ENCODE results near the gene KCNN4. TPM values are rescaled to one million over a fixed set of nuclear protein-coding genes. Genes with fewer than 3 reads are reported as not detected.

KCNN4 gene
- total RNA-seq, 1 experiment from 2014 or later, result 0.26 TPM

- H3K23ac ChIP-seq (ENCODE audit: insufficient read length, low read depth, low read length), result no peak overlapping the region
- no peaks in the 10 kb centered on the region for H4K20me1 ChIP-seq (ENCODE audit: control insufficient read depth, insufficient read depth, insufficient read length)
- no peak overlapping the region for H3K4ac ChIP-seq (ENCODE audit: low read depth, low read length)
Measured at GRCh38 chr19:43820884-43821215, 40.1 kb upstream of the KCNN4 start.

More at GRCh38 chr19:43820884-43821215, 40.1 kb upstream of the KCNN4 start:
- Mint-ChIP-seq H3K4me3 (no peak overlapping the region), H3K27ac (no peak overlapping the region), H3K4me1 (peaks cover 0 to 2% of the 10 kb centered on the region in 2 experiments; a peak in 2 of 4 replicates), H3K36me3 (ENCODE audit: insufficient read depth in 1 of 3, low read depth in 3 of 3) (no peaks in the 10 kb centered on the region; a peak in 2 of 7 replicates), H3K9me3 (peaks cover 40 to 61% of the 10 kb centered on the region in 2 experiments), H3K27me3 (ENCODE audit: low read depth) (peaks cover 34% of the 10 kb centered on the region)
- Histone ChIP-seq H2BK20ac (ENCODE audit: low read depth, low read length, poor library complexity, severe bottlenecking) (no peak overlapping the region), H4K8ac (replicated peaks; ENCODE audit: insufficient read length, low read depth, low read length) (no peak overlapping the region), H4K91ac (ENCODE audit: insufficient read length, low read depth, low read length) (no peak overlapping the region), H3K14ac (ENCODE audit: insufficient read depth, low read length) (no peak overlapping the region), H3K9me3 (ENCODE audit: control insufficient read depth, low read depth, low read length) (no peaks in the 10 kb centered on the region), H3K79me2 (ENCODE audit: insufficient read depth, low read length) (no peaks in the 10 kb centered on the region), H3K18ac (ENCODE audit: insufficient read length, low read depth, low read length) (no peak overlapping the region), H2BK15ac (ENCODE audit: low read depth, low read length) (no peak overlapping the region), H4K5ac (ENCODE audit: insufficient read length, low read depth, low read length) (no peak overlapping the region), H3K4me1 (ENCODE audit: insufficient read depth, low read length) (no peaks in the 10 kb centered on the region), H3K27ac (ENCODE audit: insufficient read length, low read depth, low read length) (no peak overlapping the region), H3K79me1 (ENCODE audit: insufficient read depth, low read depth, low read length, poor library complexity, severe bottlenecking) (no peaks in the 10 kb centered on the region), H2BK120ac (ENCODE audit: low read depth, low read length, poor library complexity, severe bottlenecking) (no peak overlapping the region), H2AFZ (ENCODE audit: low read length) (peak overlapping the region; percentile 26), H3K9ac (ENCODE audit: extremely low read depth, insufficient read length, low read length) (no peak overlapping the region), H3K23me2 (ENCODE audit: insufficient read length, low read depth, low read length, poor library complexity, severe bottlenecking) (peaks cover 4% of the 10 kb centered on the region), H3T11ph (ENCODE audit: low read length) (no peak overlapping the region), H2BK5ac (ENCODE audit: insufficient read length, low read length) (no peak overlapping the region), H3K27me3 (ENCODE audit: insufficient read depth, low read length) (no peaks in the 10 kb centered on the region; the same call in 1 of the 2 replicates), H2AK5ac (ENCODE audit: insufficient read length, low read length) (no peak overlapping the region), H2BK12ac (ENCODE audit: insufficient read length, low read depth, low read length) (no peak overlapping the region), H3K56ac (ENCODE audit: insufficient read length, low read depth, low read length) (no peak overlapping the region), H3K4me2 (ENCODE audit: insufficient read depth, insufficient read length, low read length) (no peak overlapping the region)
- WGBS (ENCODE audit: extremely low coverage, insufficient read length, low lambda C conversion rate), result no CpG with 5 or more reads among the region's 5 CpGs
- no peak for DNase-seq
- TF ChIP-seq, protein P1, sequence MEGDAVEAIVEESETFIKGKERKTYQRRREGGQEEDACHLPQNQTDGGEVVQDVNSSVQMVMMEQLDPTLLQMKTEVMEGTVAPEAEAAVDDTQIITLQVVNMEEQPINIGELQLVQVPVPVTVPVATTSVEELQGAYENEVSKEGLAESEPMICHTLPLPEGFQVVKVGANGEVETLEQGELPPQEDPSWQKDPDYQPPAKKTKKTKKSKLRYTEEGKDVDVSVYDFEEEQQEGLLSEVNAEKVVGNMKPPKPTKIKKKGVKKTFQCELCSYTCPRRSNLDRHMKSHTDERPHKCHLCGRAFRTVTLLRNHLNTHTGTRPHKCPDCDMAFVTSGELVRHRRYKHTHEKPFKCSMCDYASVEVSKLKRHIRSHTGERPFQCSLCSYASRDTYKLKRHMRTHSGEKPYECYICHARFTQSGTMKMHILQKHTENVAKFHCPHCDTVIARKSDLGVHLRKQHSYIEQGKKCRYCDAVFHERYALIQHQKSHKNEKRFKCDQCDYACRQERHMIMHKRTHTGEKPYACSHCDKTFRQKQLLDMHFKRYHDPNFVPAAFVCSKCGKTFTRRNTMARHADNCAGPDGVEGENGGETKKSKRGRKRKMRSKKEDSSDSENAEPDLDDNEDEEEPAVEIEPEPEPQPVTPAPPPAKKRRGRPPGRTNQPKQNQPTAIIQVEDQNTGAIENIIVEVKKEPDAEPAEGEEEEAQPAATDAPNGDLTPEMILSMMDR (conservative IDR thresholded peaks at IDR 0.05), result no peak
